Choroid plexus epithelial cell (primary cell): ENCODE results near the gene EVL.

ENCODE experiments used
- DNase-seq: peaks from one replicate; pipeline ENCODE4 v3.0.0-alpha.2; 2010; ENCODE audit warnings: low read depth
- H3K4me3 ChIP-seq: 2 replicates; pipeline ENCODE4 v1.5.1; 2011; ENCODE audit warnings: low read depth, mild to moderate bottlenecking, control low read depth, low read length, moderate library complexity
- CTCF ChIP-seq: conservative IDR thresholded peaks from 2 replicates; pipeline ENCODE4 v1.5.1; 2011; ENCODE audit warnings: low read depth, mild to moderate bottlenecking, control low read depth, inconsistent platforms, low read length, moderate library complexity

EVL gene

DNA sequence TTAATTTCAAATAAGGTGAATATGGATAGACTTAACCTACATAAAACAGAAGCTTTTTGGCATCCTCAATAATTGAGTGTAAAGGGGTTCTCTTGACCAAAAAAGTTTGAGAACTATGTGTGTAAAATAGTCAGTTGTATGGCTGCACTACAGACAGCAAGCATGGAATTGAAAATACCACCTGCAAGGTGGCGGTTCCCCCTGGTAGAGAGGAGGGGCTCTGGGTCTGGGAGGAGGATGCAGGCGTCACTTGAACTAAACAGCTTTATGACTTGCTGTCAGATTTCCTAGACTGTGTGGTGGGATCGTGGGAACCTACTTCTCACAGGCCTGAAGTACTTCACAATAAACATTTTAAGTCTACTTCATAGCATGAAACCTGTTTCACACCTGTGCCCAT, 6.3 kb downstream of the EVL start:
- DNase-seq: no peak
- H3K4me3 ChIP-seq: no peak overlapping the region
- TF ChIP-seq CTCF: no peak

- no peak overlapping the region for H3K4me3 ChIP-seq
- DNase-seq: peak; percentile 26
- peak; percentile 38 for TF ChIP-seq CTCF
These were observed 7.6 kb downstream of the EVL start for GRCh38 chr14:100072783-100073346.

- no peak for DNase-seq
- TF ChIP-seq CTCF: no peak
- no peak overlapping the region for H3K4me3 ChIP-seq
These were observed 8.6 kb downstream of the EVL start for GRCh38 chr14:100073576-100074430.

- no peak for DNase-seq
- no peak for TF ChIP-seq CTCF
- H3K4me3 ChIP-seq: no peak overlapping the region
These were observed 9.3 kb downstream of the EVL start for GRCh38 chr14:100074431-100075100.

DNA sequence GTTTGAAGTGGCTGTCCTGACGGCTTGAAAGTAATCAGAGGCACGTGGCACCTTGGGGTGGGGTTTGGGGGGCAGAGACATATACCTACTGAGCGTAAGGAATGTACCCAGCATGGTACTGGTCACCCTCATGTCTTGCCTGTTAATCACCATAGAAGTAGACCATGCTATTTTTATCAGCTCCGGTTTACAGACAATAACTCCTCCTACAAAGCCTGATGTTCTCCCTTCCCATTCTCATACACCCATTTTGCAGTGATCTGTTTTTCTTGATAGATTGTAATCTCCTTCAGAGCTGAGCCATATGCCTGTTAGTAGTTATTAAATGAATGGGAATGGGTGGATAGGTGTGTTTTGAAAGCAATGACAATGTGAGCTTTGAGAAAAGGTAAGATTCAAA, 10.5 kb downstream of the EVL start:
- TF ChIP-seq CTCF: no peak
- no peak for DNase-seq
- H3K4me3 ChIP-seq: no peak overlapping the region

DNA sequence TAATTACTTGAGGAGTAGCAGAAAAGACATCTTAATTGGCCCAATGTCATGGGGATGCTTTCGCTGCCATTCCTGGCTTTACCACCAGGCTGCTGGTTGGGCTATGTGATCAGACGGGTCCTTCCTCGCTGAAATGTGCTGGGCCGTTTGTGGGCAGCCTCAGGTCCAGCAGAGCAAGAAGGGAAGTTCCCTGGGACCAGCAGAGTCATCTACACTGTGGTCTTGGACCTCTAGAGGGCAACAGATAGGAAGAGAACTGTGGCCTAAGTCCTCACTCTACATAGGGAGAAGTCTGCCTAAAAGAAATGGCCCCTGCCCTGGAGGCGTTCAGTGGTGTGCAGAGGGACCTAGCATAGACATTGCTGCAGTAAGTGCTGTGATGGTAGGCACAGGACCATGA, 10.9 kb downstream of the EVL start:
- TF ChIP-seq CTCF: peak; percentile 49
- no peak overlapping the region for H3K4me3 ChIP-seq

More for the DNA sequence above, 10.9 kb downstream of the EVL start:
- peak; percentile 38 for DNase-seq
